Liver (tissue), 9 donors: ENCODE measurements around the gene POU4F1. TPM values are rescaled to one million over a fixed set of nuclear protein-coding genes. Genes with fewer than 3 reads are reported as not detected.

Experiments used
- DNase-seq: peaks from one replicate; pipeline ENCODE4 v3.0.0-alpha.2; 2017; ENCODE audit warnings: low spot score
- H3K27ac ChIP-seq, 2 donors: one replicate each; pipeline ENCODE4 v1.7.0; 2013; ENCODE audit warnings: inconsistent platforms in 2 of 2, low read length in 2 of 2, control low read depth in 1 of 2, low read depth in 1 of 2, mild to moderate bottlenecking in 1 of 2
- H3K27me3 ChIP-seq, 4 donors: one replicate each; pipeline versions ENCODE4 v1.6.1 to v1.7.0; 2013; ENCODE audit warnings: low read length in 3 of 4, inconsistent platforms in 1 of 4, mild to moderate bottlenecking in 1 of 4, moderate library complexity in 1 of 4; ENCODE audit not compliant: control insufficient read depth in 4 of 4, insufficient read depth in 4 of 4
- H3K36me3 ChIP-seq, 4 donors: one replicate each; pipeline versions ENCODE4 v1.6.1 to v1.7.0; 2013; ENCODE audit warnings: low read length in 3 of 4, mild to moderate bottlenecking in 3 of 4, low read depth in 1 of 4, moderate library complexity in 1 of 4; ENCODE audit not compliant: control insufficient read depth in 4 of 4, insufficient read depth in 3 of 4
- H3K4me1 ChIP-seq, 4 donors: one replicate each; pipeline versions ENCODE4 v1.6.1 to v1.7.0; 2013; ENCODE audit warnings: low read length in 3 of 4, mild to moderate bottlenecking in 3 of 4, moderate library complexity in 1 of 4; ENCODE audit not compliant: control insufficient read depth in 4 of 4, insufficient read depth in 4 of 4
- H3K4me3 ChIP-seq, 3 donors: one replicate each; pipeline versions ENCODE4 v1.6.1 to v1.7.0; 2013; ENCODE audit warnings: low read length in 3 of 3, control low read depth in 1 of 3, low read depth in 1 of 3, mild to moderate bottlenecking in 1 of 3
- H3K9ac ChIP-seq, 2 donors: one replicate each; pipeline ENCODE4 v1.7.0; 2013; ENCODE audit warnings: low read length in 2 of 2, mild to moderate bottlenecking in 2 of 2, moderate library complexity in 2 of 2, control low read depth in 1 of 2, low read depth in 1 of 2
- H3K9me3 ChIP-seq, 4 donors: one replicate each; pipeline versions ENCODE4 v1.6.1 to v1.7.0; 2013; ENCODE audit warnings: low read length in 3 of 4; ENCODE audit not compliant: control insufficient read depth in 4 of 4
- EGR1 ChIP-seq, 2 donors: IDR thresholded peaks; 2 replicates each; pipeline ENCODE4 v1.6.1; 2016 to 2018; ENCODE audit warnings: antibody characterized with exemption in 2 of 2, low read depth in 2 of 2
- FOXA2 ChIP-seq: IDR thresholded peaks from 2 replicates; pipeline ENCODE4 v1.6.1; 2016; ENCODE audit warnings: antibody characterized with exemption
- GABPA ChIP-seq, 2 donors: IDR thresholded peaks in 1 of 2; conservative IDR thresholded peaks in 1 of 2; 2 replicates each; pipeline ENCODE4 v1.6.1; 2016; ENCODE audit warnings: antibody characterized with exemption in 2 of 2, mild to moderate bottlenecking in 1 of 2, moderate library complexity in 1 of 2
- HNF4A ChIP-seq, 2 donors: conservative IDR thresholded peaks; 2 replicates each; pipeline ENCODE4 v1.6.1; 2016; ENCODE audit warnings: antibody characterized with exemption in 2 of 2, mild to moderate bottlenecking in 2 of 2
- HNF4G ChIP-seq: IDR thresholded peaks from 2 replicates; pipeline ENCODE4 v1.6.1; 2016; ENCODE audit warnings: antibody characterized with exemption
- JUND ChIP-seq, 2 donors: IDR thresholded peaks; 2 replicates each; pipeline ENCODE4 v1.6.1; 2016; ENCODE audit warnings: antibody characterized with exemption in 2 of 2
- RAD21 ChIP-seq, 2 donors: IDR thresholded peaks; 2 replicates each; pipeline ENCODE4 v1.6.1; 2016; ENCODE audit warnings: antibody characterized with exemption in 2 of 2, mild to moderate bottlenecking in 2 of 2
- RXRA ChIP-seq, 2 donors: IDR thresholded peaks; 2 replicates each; pipeline ENCODE4 v1.6.1; 2017 to 2018; ENCODE audit warnings: antibody characterized with exemption in 2 of 2, mild to moderate bottlenecking in 1 of 2
- TAF1 ChIP-seq: conservative IDR thresholded peaks from 2 replicates; pipeline ENCODE4 v1.6.1; 2016; ENCODE audit warnings: antibody characterized with exemption, mild to moderate bottlenecking
- YY1 ChIP-seq: IDR thresholded peaks from 2 replicates; pipeline ENCODE4 v1.6.1; 2016; ENCODE audit warnings: antibody characterized with exemption, mild to moderate bottlenecking
- whole genome bisulfite sequencing: extraction: QIAGEN DNeasy Blood & Tissue Kit; methylation state at CpG from one replicate; pipeline ENCODE4 v1.1.7; 2013; 5-methylcytosine and 5-hydroxymethylcytosine counted together
- polyA plus RNA-seq, 2 donors: library from polyadenylated mRNA; stranded (reverse) in 1 of 2; unstranded in 1 of 2; fragments of 200-250 nt in 1 of 2; fragments of >200 nt in 1 of 2; fragmentation: Nextera tagmentation in 1 of 2; extraction: Ambion mirVana in 1 of 2; gene quantifications; one replicate each; pipeline versions ENCODE4 v1.2.1 to v1.2.3, GENCODE V29; 2013 to 2015
- total RNA-seq, 2 donors: library from RNA; depleted of rRNA; stranded (reverse); fragments of >200 nt; gene quantifications; one replicate each; pipeline ENCODE4 v1.2.3, GENCODE V29; 2014
- TF ChIP-seq, protein P1 (sequence below): IDR thresholded peaks from 2 replicates; pipeline ENCODE4 v1.6.1; 2016; ENCODE audit warnings: antibody characterized with exemption
- TF ChIP-seq, protein P2 (sequence below): fragments of 150-350 bp; IDR thresholded peaks from 2 replicates; pipeline ENCODE4 v1.5.1; 2017; ENCODE audit warnings: improper control_type of control experiment, low read depth, low read length; ENCODE audit not compliant: missing input control
- TF ChIP-seq, protein P3 (sequence below): IDR thresholded peaks from 2 replicates; pipeline ENCODE4 v1.6.1; 2016; ENCODE audit warnings: antibody characterized with exemption
- TF ChIP-seq, protein P4 (sequence below): IDR thresholded peaks from 2 replicates; pipeline ENCODE4 v1.6.1; 2016; ENCODE audit warnings: antibody characterized with exemption
- TF ChIP-seq, protein P5 (sequence below): IDR thresholded peaks from 2 replicates; pipeline ENCODE4 v1.6.1; 2016; ENCODE audit warnings: antibody characterized with exemption, mild to moderate bottlenecking
- donor health status: healthy.
- donor health status: healthy.
- donor health status: healthy.
- donor health status: healthy.
- donor health status: healthy.

Gene POU4F1
- total and polyA plus RNA-seq, 4 donors = 0.01 to 0.05 TPM; not detected in 2

DNA sequence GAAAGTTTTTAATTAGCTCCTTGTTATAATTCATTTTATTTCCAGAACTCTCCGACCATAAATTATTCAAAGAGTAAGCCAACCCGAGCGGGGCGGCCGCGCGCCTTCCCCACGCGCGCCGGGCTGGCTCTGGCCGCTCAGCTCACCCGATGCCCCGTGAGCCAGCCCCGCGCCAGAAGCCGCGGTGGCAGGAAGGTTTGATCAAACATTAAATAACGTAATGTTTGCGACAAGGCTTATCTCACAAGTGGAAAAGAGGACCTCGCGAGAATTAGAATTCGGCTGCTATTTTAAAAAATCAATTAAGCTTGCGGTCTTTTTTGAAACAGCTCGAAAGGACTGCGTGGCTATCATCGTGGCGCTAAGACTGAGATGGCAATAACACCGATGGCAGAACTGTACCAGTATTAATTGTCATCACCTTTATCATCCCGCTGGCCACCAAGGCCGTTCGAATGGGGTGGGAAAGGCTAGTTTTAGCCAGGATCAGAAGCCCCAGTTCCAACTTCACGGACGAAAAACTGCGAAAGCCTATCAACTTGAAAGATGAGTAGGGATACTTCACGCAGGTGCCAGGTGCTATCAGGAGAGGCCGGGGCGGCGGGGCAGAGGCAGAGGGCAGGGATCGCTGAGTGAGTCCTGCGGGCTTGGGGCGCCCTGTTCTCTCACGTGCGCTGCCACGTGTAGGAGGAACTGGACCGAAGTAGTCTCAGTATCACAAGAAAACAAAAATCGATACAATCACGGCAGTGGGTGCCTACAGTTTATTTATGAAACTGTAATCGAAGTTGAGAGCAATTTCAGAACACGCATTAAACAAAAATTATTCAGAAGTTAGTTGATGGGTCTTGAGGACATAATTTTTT is 6.4 kb downstream of the POU4F1 start:
- TF ChIP-seq TAF1 = no peak
- TF ChIP-seq, protein P1, sequence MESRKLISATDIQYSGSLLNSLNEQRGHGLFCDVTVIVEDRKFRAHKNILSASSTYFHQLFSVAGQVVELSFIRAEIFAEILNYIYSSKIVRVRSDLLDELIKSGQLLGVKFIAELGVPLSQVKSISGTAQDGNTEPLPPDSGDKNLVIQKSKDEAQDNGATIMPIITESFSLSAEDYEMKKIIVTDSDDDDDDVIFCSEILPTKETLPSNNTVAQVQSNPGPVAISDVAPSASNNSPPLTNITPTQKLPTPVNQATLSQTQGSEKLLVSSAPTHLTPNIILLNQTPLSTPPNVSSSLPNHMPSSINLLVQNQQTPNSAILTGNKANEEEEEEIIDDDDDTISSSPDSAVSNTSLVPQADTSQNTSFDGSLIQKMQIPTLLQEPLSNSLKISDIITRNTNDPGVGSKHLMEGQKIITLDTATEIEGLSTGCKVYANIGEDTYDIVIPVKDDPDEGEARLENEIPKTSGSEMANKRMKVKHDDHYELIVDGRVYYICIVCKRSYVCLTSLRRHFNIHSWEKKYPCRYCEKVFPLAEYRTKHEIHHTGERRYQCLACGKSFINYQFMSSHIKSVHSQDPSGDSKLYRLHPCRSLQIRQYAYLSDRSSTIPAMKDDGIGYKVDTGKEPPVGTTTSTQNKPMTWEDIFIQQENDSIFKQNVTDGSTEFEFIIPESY = peak; percentile 86
- TF ChIP-seq RAD21 (IDR thresholded peaks at IDR 0.05) = no peak
- TF ChIP-seq HNF4G = no peak
- TF ChIP-seq, protein P2, sequence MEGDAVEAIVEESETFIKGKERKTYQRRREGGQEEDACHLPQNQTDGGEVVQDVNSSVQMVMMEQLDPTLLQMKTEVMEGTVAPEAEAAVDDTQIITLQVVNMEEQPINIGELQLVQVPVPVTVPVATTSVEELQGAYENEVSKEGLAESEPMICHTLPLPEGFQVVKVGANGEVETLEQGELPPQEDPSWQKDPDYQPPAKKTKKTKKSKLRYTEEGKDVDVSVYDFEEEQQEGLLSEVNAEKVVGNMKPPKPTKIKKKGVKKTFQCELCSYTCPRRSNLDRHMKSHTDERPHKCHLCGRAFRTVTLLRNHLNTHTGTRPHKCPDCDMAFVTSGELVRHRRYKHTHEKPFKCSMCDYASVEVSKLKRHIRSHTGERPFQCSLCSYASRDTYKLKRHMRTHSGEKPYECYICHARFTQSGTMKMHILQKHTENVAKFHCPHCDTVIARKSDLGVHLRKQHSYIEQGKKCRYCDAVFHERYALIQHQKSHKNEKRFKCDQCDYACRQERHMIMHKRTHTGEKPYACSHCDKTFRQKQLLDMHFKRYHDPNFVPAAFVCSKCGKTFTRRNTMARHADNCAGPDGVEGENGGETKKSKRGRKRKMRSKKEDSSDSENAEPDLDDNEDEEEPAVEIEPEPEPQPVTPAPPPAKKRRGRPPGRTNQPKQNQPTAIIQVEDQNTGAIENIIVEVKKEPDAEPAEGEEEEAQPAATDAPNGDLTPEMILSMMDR = no peak
- TF ChIP-seq, protein P3, sequence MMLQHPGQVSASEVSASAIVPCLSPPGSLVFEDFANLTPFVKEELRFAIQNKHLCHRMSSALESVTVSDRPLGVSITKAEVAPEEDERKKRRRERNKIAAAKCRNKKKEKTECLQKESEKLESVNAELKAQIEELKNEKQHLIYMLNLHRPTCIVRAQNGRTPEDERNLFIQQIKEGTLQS = no peak
- no peak for TF ChIP-seq FOXA2
- H3K4me3 ChIP-seq = peak overlapping the region in 1 of 3 donors; percentile 38
- H3K27me3 ChIP-seq = peaks cover 0 to 47% (median 23%) of the 10 kb centered on the region in 4 donors
- DNase-seq = no peak
- H3K9me3 ChIP-seq = peaks cover 0 to 12% (median 2%) of the 10 kb centered on the region in 4 donors
- no peaks in the 10 kb centered on the region for H3K36me3 ChIP-seq
- 8% methylated on average over 50 of the region's 50 CpGs for WGBS
- H3K27ac ChIP-seq = no peak overlapping the region
- H3K9ac ChIP-seq = no peak overlapping the region
- peaks cover 9 to 30% (median 19%) of the 10 kb centered on the region in 4 donors for H3K4me1 ChIP-seq

DNA sequence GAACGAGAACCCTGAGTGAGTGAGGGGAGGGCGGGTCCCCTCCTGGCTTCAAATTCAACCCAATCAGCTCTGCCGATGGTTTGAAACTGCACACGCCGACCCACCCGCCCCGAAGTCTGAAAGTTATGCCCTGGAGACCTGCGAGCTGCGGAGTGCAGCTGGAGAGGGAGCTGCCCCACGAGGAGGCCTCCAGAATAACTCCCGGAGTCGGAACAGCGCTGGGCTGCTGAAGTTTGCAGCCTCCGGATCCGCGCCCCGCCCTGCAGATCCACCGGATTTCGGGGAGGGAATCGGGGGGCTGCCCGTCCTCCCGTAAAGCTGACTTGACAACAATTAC is 7.0 kb downstream of the POU4F1 start:
- Histone ChIP-seq H3K9me3 (peaks cover 0 to 10% (median 2%) of the 10 kb centered on the region in 4 donors), H3K9ac (no peak overlapping the region), H3K4me1 (peaks cover 6 to 26% (median 16%) of the 10 kb centered on the region in 4 donors), H3K36me3 (no peaks in the 10 kb centered on the region), H3K27ac (no peak overlapping the region), H3K27me3 (peaks cover 0 to 47% (median 23%) of the 10 kb centered on the region in 4 donors), H3K4me3 (peak overlapping the region in 1 of 3 donors; percentile 38)
- WGBS = 4% methylated on average over 22 of the region's 22 CpGs
- TF ChIP-seq GABPA (IDR thresholded peaks at IDR 0.05 in 1 of 2, conservative IDR thresholded peaks at IDR 0.05 in 1 of 2) (no peak), JUND (IDR thresholded peaks at IDR 0.05) (no peak), RXRA (IDR thresholded peaks at IDR 0.05) (no peak), HNF4A (conservative IDR thresholded peaks at IDR 0.05) (no peak), TAF1 (no peak), RAD21 (IDR thresholded peaks at IDR 0.05) (no peak), FOXA2 (no peak), HNF4G (no peak), EGR1 (IDR thresholded peaks at IDR 0.05; ENCODE audit: low read depth in 2 of 2) (no peak), YY1 (no peak)
- TF ChIP-seq, protein P2 = no peak
- TF ChIP-seq, protein P4, sequence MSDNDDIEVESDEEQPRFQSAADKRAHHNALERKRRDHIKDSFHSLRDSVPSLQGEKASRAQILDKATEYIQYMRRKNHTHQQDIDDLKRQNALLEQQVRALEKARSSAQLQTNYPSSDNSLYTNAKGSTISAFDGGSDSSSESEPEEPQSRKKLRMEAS = no peak
- TF ChIP-seq, protein P3 = no peak
- TF ChIP-seq, protein P1 = no peak
- TF ChIP-seq, protein P5, sequence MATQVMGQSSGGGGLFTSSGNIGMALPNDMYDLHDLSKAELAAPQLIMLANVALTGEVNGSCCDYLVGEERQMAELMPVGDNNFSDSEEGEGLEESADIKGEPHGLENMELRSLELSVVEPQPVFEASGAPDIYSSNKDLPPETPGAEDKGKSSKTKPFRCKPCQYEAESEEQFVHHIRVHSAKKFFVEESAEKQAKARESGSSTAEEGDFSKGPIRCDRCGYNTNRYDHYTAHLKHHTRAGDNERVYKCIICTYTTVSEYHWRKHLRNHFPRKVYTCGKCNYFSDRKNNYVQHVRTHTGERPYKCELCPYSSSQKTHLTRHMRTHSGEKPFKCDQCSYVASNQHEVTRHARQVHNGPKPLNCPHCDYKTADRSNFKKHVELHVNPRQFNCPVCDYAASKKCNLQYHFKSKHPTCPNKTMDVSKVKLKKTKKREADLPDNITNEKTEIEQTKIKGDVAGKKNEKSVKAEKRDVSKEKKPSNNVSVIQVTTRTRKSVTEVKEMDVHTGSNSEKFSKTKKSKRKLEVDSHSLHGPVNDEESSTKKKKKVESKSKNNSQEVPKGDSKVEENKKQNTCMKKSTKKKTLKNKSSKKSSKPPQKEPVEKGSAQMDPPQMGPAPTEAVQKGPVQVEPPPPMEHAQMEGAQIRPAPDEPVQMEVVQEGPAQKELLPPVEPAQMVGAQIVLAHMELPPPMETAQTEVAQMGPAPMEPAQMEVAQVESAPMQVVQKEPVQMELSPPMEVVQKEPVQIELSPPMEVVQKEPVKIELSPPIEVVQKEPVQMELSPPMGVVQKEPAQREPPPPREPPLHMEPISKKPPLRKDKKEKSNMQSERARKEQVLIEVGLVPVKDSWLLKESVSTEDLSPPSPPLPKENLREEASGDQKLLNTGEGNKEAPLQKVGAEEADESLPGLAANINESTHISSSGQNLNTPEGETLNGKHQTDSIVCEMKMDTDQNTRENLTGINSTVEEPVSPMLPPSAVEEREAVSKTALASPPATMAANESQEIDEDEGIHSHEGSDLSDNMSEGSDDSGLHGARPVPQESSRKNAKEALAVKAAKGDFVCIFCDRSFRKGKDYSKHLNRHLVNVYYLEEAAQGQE = no peak
- DNase-seq = no peak
